ENCODE results near the gene ATF7IP. TPM values are rescaled to one million over a fixed set of nuclear protein-coding genes. Genes with fewer than 3 reads are reported as not detected.
A peak's percentile ranks its signal among the peaks of the same experiment; 100 is the strongest.

The ATF7IP gene
- total RNA-seq, 1 donor from 2014 or later: 14.4 TPM

DNA sequence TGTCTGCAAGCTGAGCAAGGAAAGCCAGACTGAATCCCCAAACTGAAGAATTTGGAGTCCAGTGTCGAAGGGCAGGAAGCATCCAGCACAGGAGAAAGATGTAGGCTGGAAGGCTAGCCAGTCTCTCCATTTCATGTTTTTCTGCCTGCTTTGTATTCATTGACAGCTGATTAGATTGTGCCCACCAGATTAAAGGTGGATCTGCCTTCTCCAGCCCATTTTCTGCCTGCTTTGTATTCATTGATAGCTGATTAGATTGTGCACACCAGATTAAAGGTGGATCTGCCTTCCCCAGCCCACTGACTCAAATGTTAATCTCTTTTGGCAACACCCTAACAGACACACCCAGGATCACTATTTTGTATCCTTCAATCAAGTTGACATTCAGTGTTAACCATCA is 116.9 kb downstream of the ATF7IP start:
- no peak for DNase-seq (ENCODE audit: low read depth in 2 of 2)

- DNase-seq (ENCODE audit: low read depth in 2 of 2): peak in 1 of 2 donors; percentile 18
These were observed 117.4 kb downstream of the ATF7IP start for GRCh38 chr12:14482886-14483285.

- DNase-seq (ENCODE audit: low read depth in 2 of 2): no peak
These were observed 129.8 kb downstream of the ATF7IP start for GRCh38 chr12:14495326-14495725.

- DNase-seq (ENCODE audit: low read depth in 2 of 2): no peak
These were observed 140.4 kb downstream of the ATF7IP start for GRCh38 chr12:14505626-14506596.

DNA sequence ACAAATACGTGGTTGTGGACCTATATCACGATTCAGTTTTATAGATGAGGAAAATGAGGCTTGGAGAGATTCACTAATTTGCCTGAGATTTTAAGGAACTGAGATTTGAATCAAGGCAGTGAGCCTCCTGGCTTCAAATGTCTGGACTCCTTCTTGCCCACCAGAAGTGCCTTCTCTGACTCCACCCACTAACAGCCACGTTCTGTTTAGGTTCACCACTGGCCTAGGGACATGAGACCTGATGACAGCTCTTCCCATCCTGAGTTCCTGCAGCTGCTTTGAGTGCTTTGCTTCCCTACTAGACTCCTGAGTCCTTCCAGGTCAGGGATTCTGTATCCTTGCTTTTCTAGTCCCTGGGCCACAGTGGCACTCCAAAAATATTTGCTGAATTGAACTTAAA is 145.1 kb downstream of the ATF7IP start:
- no peak for DNase-seq (ENCODE audit: low read depth in 2 of 2)

DNA sequence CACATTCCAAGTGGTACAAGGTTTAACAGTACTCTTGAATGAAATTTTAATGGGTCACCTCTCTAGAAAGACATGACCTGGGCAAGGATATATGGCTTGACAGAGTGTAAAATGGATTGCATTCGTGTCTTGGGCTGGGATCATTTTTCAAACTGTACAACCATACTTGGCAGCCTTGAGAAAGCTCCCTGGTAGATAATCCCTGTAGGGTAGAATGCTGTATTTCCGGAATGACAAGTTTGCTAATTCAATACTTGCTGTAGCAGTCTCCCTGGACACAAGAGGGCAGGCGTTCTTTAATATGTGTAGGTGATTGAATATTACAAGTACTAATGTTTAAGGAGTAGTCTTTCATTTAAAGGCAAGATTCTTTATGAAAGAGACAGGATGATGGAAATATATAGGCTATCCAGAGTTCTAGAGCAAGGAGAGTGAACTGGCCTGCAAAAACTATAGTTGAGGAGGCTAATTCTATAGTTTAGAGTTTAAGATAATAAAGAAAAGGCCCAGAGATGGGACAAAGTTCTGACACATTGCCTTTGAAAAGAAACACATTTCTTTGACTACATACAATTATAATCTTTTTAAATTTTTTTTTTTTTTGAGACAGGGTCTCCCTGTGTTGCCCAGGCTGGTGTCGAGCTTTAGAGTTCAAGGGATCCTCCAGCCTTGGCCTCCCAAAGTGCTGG is 148.8 kb downstream of the ATF7IP start:
- DNase-seq (ENCODE audit: low read depth in 2 of 2): peak; percentile 1 to 21

GRCh38 chr12:14514946-14515345 is 149.5 kb downstream of the ATF7IP start:
- DNase-seq (ENCODE audit: low read depth in 2 of 2): no peak

DNA sequence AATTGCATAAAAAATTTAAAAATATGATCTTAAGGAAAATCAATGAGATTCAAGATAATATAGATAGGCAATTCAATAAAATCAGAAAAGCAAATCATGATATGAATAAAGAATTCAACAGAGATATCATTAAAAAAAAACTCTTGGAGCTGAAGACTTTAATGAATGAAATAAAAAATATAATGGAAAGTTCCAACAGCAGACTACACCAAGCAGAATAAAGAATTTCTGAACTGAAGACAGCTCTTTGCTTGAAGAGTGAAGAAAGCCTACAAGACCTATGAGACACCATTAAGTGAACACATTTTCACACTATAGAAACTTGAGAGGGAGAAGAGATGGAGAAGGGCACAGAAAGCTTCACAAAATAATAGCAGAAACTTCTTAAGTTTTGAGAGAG is 156.3 kb downstream of the ATF7IP start:
- DNase-seq (ENCODE audit: low read depth in 2 of 2): no peak

DNA sequence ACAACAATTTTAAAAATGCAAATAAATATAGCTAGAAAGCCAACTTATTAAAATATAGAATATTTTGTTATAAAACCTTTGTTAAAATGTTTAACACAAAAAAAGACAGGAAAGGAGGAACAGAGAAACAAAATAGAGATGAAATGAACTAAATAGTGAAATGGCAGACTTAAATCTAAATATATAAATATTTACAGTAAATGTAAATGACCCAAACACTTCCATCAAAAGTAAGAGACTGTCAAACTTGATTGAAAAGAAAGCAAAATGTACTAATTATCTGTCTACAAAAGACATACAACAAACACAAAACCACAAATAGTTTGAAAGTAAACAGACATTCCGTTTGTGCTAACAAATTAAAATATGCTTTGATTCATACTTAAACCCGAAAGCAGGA is 160.5 kb downstream of the ATF7IP start:
- no peak for DNase-seq (ENCODE audit: low read depth in 2 of 2)

DNA sequence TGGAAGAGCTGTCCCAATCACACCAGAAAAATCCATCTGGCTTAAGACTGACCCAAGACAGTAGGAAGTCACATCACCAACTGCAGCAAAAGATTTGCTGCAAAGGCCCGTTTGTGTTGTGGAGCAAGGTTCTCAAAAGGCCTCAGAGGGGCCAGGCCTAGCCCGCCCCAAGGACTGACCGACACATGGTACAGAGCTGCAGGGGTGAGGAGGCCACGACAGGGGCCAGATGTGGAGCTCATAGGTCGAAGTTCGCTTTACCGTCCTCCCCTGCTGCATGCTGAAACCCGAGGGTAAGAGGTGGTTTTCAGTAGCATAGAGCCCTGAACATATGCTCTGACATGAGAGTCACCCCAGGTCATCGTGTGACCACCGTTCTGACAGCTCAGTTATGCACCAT is 166.7 kb downstream of the ATF7IP start:
- no peak for DNase-seq (ENCODE audit: low read depth in 2 of 2)

DNA sequence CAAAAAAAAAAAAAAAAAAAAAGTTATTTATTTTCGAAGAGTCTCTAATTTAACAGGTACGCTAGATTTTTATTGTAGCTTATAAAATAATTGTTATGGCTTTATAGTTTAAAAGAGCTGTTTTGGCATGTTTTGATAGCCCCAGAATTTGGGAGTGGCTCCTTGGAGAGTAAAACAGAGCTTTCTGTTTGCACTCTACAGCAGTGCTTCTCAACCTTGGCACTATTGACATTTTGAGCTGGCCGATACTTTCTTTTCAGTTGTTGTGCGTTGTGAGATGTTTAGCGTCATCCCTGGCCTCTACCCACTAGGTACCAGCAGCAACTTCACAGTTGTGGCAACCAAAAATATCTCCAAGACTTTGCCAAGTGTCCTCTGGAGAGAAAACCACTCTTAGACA is 171.6 kb downstream of the ATF7IP start:
- DNase-seq (ENCODE audit: low read depth in 2 of 2): no peak

DNA sequence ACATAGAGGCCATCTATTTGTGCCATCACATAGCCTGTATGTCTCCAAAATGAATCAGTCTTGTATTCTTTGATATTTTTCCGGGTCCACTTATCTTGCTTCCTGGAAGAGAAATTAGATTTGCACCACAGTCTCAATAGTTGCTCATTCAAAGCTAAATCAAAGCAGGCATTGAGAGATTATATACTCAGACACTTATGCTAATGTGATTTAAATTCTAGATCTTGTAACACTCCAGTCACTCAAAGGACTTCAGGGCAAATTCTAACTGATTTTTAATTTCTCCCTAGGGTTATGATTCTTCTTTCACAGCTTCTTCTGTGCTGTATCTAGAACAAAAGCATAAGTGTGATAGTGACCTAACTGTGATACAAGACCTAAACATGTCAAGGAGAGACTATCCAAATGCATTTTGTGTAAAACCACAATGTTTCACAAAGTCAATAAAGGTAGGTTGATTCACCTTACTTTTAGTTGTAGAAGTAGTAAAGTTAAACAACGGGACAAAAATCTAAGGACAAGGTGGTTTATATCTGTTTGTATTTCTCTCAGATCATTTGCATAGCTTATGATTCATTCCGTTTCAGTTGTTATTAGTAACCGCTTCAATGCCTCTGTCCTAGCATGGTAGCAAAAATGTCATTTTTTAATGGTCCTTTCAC is 175.4 kb downstream of the ATF7IP start:
- DNase-seq (ENCODE audit: low read depth in 2 of 2): no peak

GRCh38 chr12:14545144-14546124 is 180.0 kb downstream of the ATF7IP start:
- no peak for DNase-seq (ENCODE audit: low read depth in 2 of 2)

GRCh38 chr12:14547571-14547970 is 182.1 kb downstream of the ATF7IP start:
- DNase-seq (ENCODE audit: low read depth in 2 of 2): no peak

GRCh38 chr12:14548609-14549008 is 183.1 kb downstream of the ATF7IP start:
- DNase-seq (ENCODE audit: low read depth in 2 of 2): no peak

Other genes with a start within 250 kb of the ATF7IP start
- gene PLBD1, start 202.2 kb downstream of the ATF7IP start, total RNA-seq: 0.38 and 1.0 TPM in 2 replicates

Data from dermis microvascular lymphatic vessel endothelial cell (primary cell).